GM12878 (cell line): Measurements from ENCODE around the gene MDFIC2. TPM values are rescaled to one million over a fixed set of nuclear protein-coding genes. Genes with fewer than 3 reads are reported as not detected.

Experiments used
- ATAC-seq: fragments of 200-7000 bp; cut with Tn5 transposase; 3 replicates; pipeline ENCODE4 v1.9.1; 2020; ENCODE audit warnings: mild to moderate bottlenecking, moderate library complexity
- BruUV-seq: library from RNA; stranded (reverse); fragments of 400-500 nt; replicated peaks from 2 replicates; lab custom pipeline; 2021; lab: Mats Ljungman, UMichigan
- CTCF ChIA-PET: fragments of 300-600 bp; sonication (Branson Sonifier 250); formaldehyde crosslinking; extraction: SDS; loops from one replicate; lab custom pipeline; 2021; ENCODE audit warnings: inconsistent platforms; lab: Yijun Ruan, JAX
- POLR2A ChIA-PET: fragments of 350-600 bp; formaldehyde crosslinking; extraction: SDS; loops from one replicate; lab custom pipeline; 2021; ENCODE audit warnings: inconsistent platforms; lab: Charles Lee
- RAD21 ChIA-PET: fragments of 300-600 bp; sonication (Branson Sonifier 250); formaldehyde crosslinking; loops from one replicate; lab custom pipeline; 2023; ENCODE audit warnings: antibody characterized with exemption; ENCODE audit not compliant: unreplicated experiment; lab: Charles Lee
- SMC1A ChIA-PET: fragments of 300-600 bp; sonication (Branson Sonifier 250); formaldehyde crosslinking; loops from one replicate; lab custom pipeline; 2023; ENCODE audit not compliant: unreplicated experiment, uncharacterized antibody; lab: Charles Lee
- DNase-seq: peaks from one replicate; pipeline ENCODE4 v3.0.0-alpha.2; 2011; ENCODE audit warnings: low read depth, low spot score
- FAIRE-seq: peaks from 3 replicates; lab custom pipeline; 2011; peaks lifted over from hg19 to GRCh38; lab: Jason Lieb, UNC
- H2AFZ ChIP-seq: 2 replicates; pipeline ENCODE4 v1.6.0; 2011; ENCODE audit warnings: low read depth, low read length, control low read depth; ENCODE audit not compliant: control insufficient read depth
- H3K27ac ChIP-seq: 2 replicates; pipeline ENCODE4 v1.5.1; 2011; ENCODE audit warnings: control low read depth; ENCODE audit not compliant: control insufficient read depth, insufficient read depth
- H3K27me3 ChIP-seq, 2 experiments: replicated peaks in 1 of 2; 2 replicates each; pipeline versions ENCODE4 v1.6.0 to v1.6.1; 2011; ENCODE audit warnings: low read length in 1 of 2; ENCODE audit not compliant: control insufficient read depth in 2 of 2, insufficient read depth in 2 of 2
- H3K36me3 ChIP-seq, 2 experiments: 2 replicates each; pipeline ENCODE4 v1.5.1; 2011; ENCODE audit warnings: low read length in 1 of 2; ENCODE audit not compliant: control insufficient read depth in 2 of 2, insufficient read depth in 2 of 2
- H3K4me1 ChIP-seq: 2 replicates; pipeline ENCODE4 v1.6.1; 2011; ENCODE audit warnings: mild to moderate bottlenecking, low read length, moderate library complexity, mixed read lengths; ENCODE audit not compliant: control insufficient read depth, insufficient read depth
- H3K4me2 ChIP-seq: 2 replicates; pipeline ENCODE4 v1.6.0; 2011; ENCODE audit warnings: control low read depth; ENCODE audit not compliant: control insufficient read depth, insufficient read depth
- H3K4me3 ChIP-seq: fragments of 200-600 bp; sonication (generic); 2 replicates; pipeline ENCODE4 v1.5.1; 2016
- H3K79me2 ChIP-seq: 2 replicates; pipeline ENCODE4 v1.6.0; 2011; ENCODE audit warnings: low read length; ENCODE audit not compliant: control insufficient read depth, insufficient read depth
- H3K9ac ChIP-seq: 2 replicates; pipeline ENCODE4 v1.8.0; 2011; ENCODE audit warnings: low read length, control low read depth, mixed read lengths; ENCODE audit not compliant: control insufficient read depth, insufficient read depth
- H3K9me3 ChIP-seq: replicated peaks from 3 replicates; pipeline ENCODE4 v1.5.1; 2011; ENCODE audit warnings: mild to moderate bottlenecking, low read length; ENCODE audit not compliant: control insufficient read depth, insufficient read depth
- H4K20me1 ChIP-seq: 2 replicates; pipeline ENCODE4 v1.6.0; 2011; ENCODE audit not compliant: control insufficient read depth, insufficient read depth
- FOXK2 ChIP-seq: fragments of 450-650 bp; IDR thresholded peaks from 2 replicates; pipeline ENCODE4 v1.6.1; 2017; ENCODE audit warnings: mild to moderate bottlenecking, moderate library complexity
- IKZF1 ChIP-seq: fragments of 450-650 bp; conservative IDR thresholded peaks from 2 replicates; pipeline ENCODE4 v1.6.1; 2017; ENCODE audit warnings: antibody characterized with exemption, mild to moderate bottlenecking
- MEF2B ChIP-seq: fragments of 450-650 bp; IDR thresholded peaks from 2 replicates; pipeline ENCODE4 v1.6.1; 2018; ENCODE audit warnings: mild to moderate bottlenecking, moderate library complexity; ENCODE audit not compliant: partially characterized antibody, poor library complexity, severe bottlenecking
- MTA3 ChIP-seq: IDR thresholded peaks from 2 replicates; pipeline ENCODE4 v1.6.1; 2012; ENCODE audit warnings: low read length, inconsistent platforms, borderline replicate concordance
- NFXL1 ChIP-seq: fragments of 450-650 bp; IDR thresholded peaks from 2 replicates; pipeline ENCODE4 v1.6.1; 2017; ENCODE audit warnings: antibody characterized with exemption, mild to moderate bottlenecking, borderline replicate concordance
- POLR2AphosphoS5 ChIP-seq: IDR thresholded peaks from 2 replicates; pipeline ENCODE4 v1.6.1; 2011; ENCODE audit warnings: mild to moderate bottlenecking, low read length, inconsistent platforms
- RB1 ChIP-seq: fragments of 450-650 bp; formaldehyde crosslinking; IDR thresholded peaks from 2 replicates; pipeline ENCODE4 v1.6.1; 2017; ENCODE audit warnings: mild to moderate bottlenecking, borderline replicate concordance
- SIX5 ChIP-seq: IDR thresholded peaks from 2 replicates; pipeline ENCODE4 v1.6.1; 2011; ENCODE audit warnings: mild to moderate bottlenecking, low read depth, low read length, moderate library complexity; ENCODE audit not compliant: severe bottlenecking
- SUPT20H ChIP-seq: IDR thresholded peaks from 2 replicates; pipeline ENCODE4 v1.6.1; 2011; ENCODE audit warnings: low read depth, mild to moderate bottlenecking, low read length, moderate library complexity, borderline replicate concordance; ENCODE audit not compliant: control insufficient read depth
- TCF12 ChIP-seq: IDR thresholded peaks from 2 replicates; pipeline ENCODE4 v1.6.1; 2011; ENCODE audit warnings: low read depth, mild to moderate bottlenecking, low read length
- YBX1 ChIP-seq: fragments of 450-650 bp; IDR thresholded peaks from 2 replicates; pipeline ENCODE4 v1.6.1; 2016; ENCODE audit warnings: antibody characterized with exemption
- YY1 ChIP-seq: IDR thresholded peaks from 2 replicates; pipeline ENCODE4 v1.6.1; 2011; ENCODE audit warnings: low read depth, mild to moderate bottlenecking, low read length
- WGBS: methylation state at CpG from one replicate; pipeline ENCODE4 v1.1.6; 2016; ENCODE audit warnings: low lambda C conversion rate; ENCODE audit not compliant: insufficient replicate concordance, insufficient coverage; ENCODE audit errors: missing lambda C conversion rate; 5-methylcytosine and 5-hydroxymethylcytosine counted together
- in situ Hi-C: fragments of 300-500 bp; cut with MboI; formaldehyde crosslinking; loops from 9 replicates; pipeline ENCODE4 v1.14.3; 2018; ENCODE audit warnings: mixed read lengths
- intact Hi-C: fragments of 100-400 bp; cut with micrococcal nuclease; formaldehyde crosslinking; loops from one replicate; pipeline ENCODE4 v1.14.2; 2022; ENCODE audit not compliant: unreplicated experiment
- polyA plus RNA-seq, 11 experiments: library from polyadenylated mRNA; depleted of rRNA in 4 of 11; unstranded in 6 of 11; stranded (reverse) in 5 of 11; fragments of >200 nt; fragmentation: Nextera tagmentation in 4 of 11; fragmentation: Illumina TruSeq in 1 of 11; extraction: Ambion mirVana in 4 of 11; extraction: Trizol in 1 of 11; gene quantifications; 1 replicate in 1 of 11; 2 replicates in 10 of 11; pipeline versions ENCODE4 v1.2.1 to v1.2.3, GENCODE V29; 2011 to 2016; ENCODE audit warnings: inconsistent platforms in 2 of 11, missing spikeins in 2 of 11, low read depth in 1 of 11
- total RNA-seq, 4 experiments: library from RNA; depleted of rRNA in 3 of 4; stranded (reverse); fragments of >200 nt in 3 of 4; fragmentation: Illumina TruSeq in 1 of 4; extraction: Trizol in 1 of 4; gene quantifications; 2 replicates each; pipeline versions ENCODE4 v1.2.1 to v1.2.3, GENCODE V29; 2013 to 2021
- TF ChIP-seq, protein P1 (sequence below): fragments of 450-650 bp; formaldehyde crosslinking; IDR thresholded peaks from 2 replicates; pipeline ENCODE4 v1.5.0; 2022; ENCODE audit warnings: mild to moderate bottlenecking, missing genetic modification characterization
- TF ChIP-seq, protein P2 (sequence below): IDR thresholded peaks from 2 replicates; pipeline ENCODE4 v1.6.1; 2012; ENCODE audit warnings: low read depth, low read length, improper control_type of control experiment

Gene MDFIC2
- total and polyA plus RNA-seq, 10 of the 15 experiments (the other 5 are each of a cell fraction or from before 2014, with no cell fraction given): not detected

DNA sequence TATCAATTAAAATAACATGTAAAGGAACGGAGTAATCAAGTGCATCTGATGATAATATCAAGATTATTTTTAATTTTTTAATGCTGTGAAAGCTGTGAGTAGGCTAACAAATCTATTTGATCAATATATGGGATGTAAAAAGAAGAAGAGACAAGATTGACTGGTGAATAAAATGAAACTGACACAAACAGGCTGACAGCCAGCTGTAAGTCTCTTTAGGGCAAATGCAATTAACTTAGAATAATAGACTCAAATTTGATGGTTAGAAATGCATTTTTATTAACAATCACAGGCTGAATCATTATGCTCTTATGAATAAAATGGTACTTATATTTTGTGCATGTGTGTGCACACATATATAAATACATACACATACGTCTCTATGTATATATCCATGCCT lies 68.0 kb downstream of the MDFIC2 start:
- Histone ChIP-seq H3K27ac (no peak overlapping the region), H3K79me2 (no peaks in the 10 kb centered on the region), H3K9me3 (no peaks in the 10 kb centered on the region), H4K20me1 (no peaks in the 10 kb centered on the region), H3K36me3 (no peaks in the 10 kb centered on the region), H3K27me3 (no peaks in the 10 kb centered on the region), H3K4me2 (no peak overlapping the region), H2AFZ (no peak overlapping the region), H3K4me1 (no peaks in the 10 kb centered on the region), H3K9ac (no peak overlapping the region), H3K4me3 (no peak overlapping the region)
- ChIA-PET CTCF (no interaction called here), RAD21 (no interaction called here), POLR2A (no interaction called here), SMC1A (no interaction called here)
- WGBS: 36% methylated on average over 2 of the region's 2 CpGs
- no peak for FAIRE-seq
- no peak for TF ChIP-seq SUPT20H
- TF ChIP-seq RB1: no peak
- no peak for TF ChIP-seq YBX1
- no TSS peak for BruUV-seq
- intact Hi-C loops: no loop called here
- ATAC-seq: no peak
- DNase-seq: no peak
- in situ Hi-C loops: no loop called here

DNA sequence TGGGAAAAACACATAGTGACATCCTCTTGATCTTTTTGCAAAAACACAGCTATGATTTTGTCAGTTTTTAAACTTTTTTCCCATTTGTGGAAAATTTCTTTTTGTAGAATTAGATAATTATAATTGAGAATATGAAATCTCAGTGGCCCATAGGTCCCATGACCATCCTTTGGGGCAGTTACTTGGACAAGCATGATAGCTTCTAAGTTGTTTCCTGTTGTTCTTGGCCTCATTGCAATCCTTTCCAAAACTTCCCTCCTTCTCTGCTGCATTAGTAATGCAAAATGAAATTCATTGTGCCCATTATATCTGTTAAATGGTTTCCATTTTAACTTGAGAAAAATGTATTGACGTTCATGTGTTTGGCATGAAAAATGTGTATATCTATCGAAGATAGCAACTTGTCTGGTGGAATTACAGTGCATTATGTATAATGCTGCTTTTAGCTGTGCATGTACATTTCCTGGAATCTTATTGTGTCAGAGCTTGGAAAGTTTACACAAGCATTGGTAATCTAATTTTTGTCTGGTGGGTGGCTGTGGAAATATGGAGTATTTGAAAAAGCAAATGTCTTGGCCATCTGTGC lies 70.0 kb downstream of the MDFIC2 start:
- intact Hi-C loops: no loop called here
- SMC1A ChIA-PET: no interaction called here
- RAD21 ChIA-PET: no interaction called here
- Histone ChIP-seq H3K27me3 (no peaks in the 10 kb centered on the region), H3K9me3 (no peaks in the 10 kb centered on the region), H4K20me1 (no peaks in the 10 kb centered on the region), H2AFZ (no peak overlapping the region), H3K79me2 (no peaks in the 10 kb centered on the region), H3K4me2 (no peak overlapping the region), H3K27ac (no peak overlapping the region), H3K4me3 (no peak overlapping the region), H3K36me3 (no peaks in the 10 kb centered on the region), H3K9ac (no peak overlapping the region)
- POLR2A ChIA-PET: no interaction called here
- 13% methylated on average over 2 of the region's 2 CpGs for WGBS
- FAIRE-seq (no peak), ATAC-seq (no peak), DNase-seq (no peak)
- CTCF ChIA-PET: no interaction called here
- TF ChIP-seq IKZF1: no peak
- TF ChIP-seq TCF12: no peak
- TF ChIP-seq, protein P1, sequence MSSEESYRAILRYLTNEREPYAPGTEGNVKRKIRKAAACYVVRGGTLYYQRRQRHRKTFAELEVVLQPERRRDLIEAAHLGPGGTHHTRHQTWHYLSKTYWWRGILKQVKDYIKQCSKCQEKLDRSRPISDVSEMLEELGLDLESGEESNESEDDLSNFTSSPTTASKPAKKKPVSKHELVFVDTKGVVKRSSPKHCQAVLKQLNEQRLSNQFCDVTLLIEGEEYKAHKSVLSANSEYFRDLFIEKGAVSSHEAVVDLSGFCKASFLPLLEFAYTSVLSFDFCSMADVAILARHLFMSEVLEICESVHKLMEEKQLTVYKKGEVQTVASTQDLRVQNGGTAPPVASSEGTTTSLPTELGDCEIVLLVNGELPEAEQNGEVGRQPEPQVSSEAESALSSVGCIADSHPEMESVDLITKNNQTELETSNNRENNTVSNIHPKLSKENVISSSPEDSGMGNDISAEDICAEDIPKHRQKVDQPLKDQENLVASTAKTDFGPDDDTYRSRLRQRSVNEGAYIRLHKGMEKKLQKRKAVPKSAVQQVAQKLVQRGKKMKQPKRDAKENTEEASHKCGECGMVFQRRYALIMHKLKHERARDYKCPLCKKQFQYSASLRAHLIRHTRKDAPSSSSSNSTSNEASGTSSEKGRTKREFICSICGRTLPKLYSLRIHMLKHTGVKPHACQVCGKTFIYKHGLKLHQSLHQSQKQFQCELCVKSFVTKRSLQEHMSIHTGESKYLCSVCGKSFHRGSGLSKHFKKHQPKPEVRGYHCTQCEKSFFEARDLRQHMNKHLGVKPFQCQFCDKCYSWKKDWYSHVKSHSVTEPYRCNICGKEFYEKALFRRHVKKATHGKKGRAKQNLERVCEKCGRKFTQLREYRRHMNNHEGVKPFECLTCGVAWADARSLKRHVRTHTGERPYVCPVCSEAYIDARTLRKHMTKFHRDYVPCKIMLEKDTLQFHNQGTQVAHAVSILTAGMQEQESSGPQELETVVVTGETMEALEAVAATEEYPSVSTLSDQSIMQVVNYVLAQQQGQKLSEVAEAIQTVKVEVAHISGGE (CRISPR knock-in tag): no peak
- TF ChIP-seq, protein P2, sequence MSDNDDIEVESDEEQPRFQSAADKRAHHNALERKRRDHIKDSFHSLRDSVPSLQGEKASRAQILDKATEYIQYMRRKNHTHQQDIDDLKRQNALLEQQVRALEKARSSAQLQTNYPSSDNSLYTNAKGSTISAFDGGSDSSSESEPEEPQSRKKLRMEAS: no peak
- TF ChIP-seq SIX5: no peak
- TF ChIP-seq MTA3: no peak
- TF ChIP-seq MEF2B: no peak
- no peak for TF ChIP-seq POLR2AphosphoS5
- TF ChIP-seq FOXK2: no peak
- TF ChIP-seq YY1: no peak
- TF ChIP-seq NFXL1: no peak
- TF ChIP-seq, all 136 proteins: peak for 0
- BruUV-seq: no TSS peak
- in situ Hi-C loops: no loop called here
- no peaks in the 10 kb centered on the region for H3K4me1 ChIP-seq
